GM23248 (cell line): ENCODE results near the gene ELOVL7. TPM values are rescaled to one million over a fixed set of nuclear protein-coding genes. Genes with fewer than 3 reads are reported as not detected.
"Not testable (repeated sequence)": the region's sequence is repeated elsewhere in the genome, so short reads cannot be mapped to it uniquely, and the experiment has no call there.

Experiments used
- DNase-seq: peaks from one replicate; pipeline ENCODE4 v3.0.0-alpha.2; 2015
- H2AFZ ChIP-seq: fragments of 200-600 bp; sonication (generic); 2 replicates; pipeline ENCODE4 v1.6.1; 2016; ENCODE audit warnings: antibody characterized with exemption
- H3F3A ChIP-seq: fragments of 200-600 bp; sonication (generic); 2 replicates; pipeline ENCODE4 v1.6.1; 2016; ENCODE audit warnings: mild to moderate bottlenecking, antibody characterized with exemption, mixed run types; ENCODE audit not compliant: insufficient read depth
- H3K27ac ChIP-seq: fragments of 200-600 bp; sonication (generic); 2 replicates; pipeline ENCODE4 v1.5.1; 2016; ENCODE audit warnings: mild to moderate bottlenecking
- H3K27me3 ChIP-seq: fragments of 200-600 bp; sonication (generic); replicated peaks from 2 replicates; pipeline ENCODE4 v1.6.1; 2016; ENCODE audit warnings: mild to moderate bottlenecking; ENCODE audit not compliant: insufficient read depth
- H3K36me3 ChIP-seq: fragments of 200-600 bp; sonication (generic); 2 replicates; pipeline ENCODE4 v1.6.1; 2016; ENCODE audit warnings: low read depth, mild to moderate bottlenecking
- H3K4me1 ChIP-seq: fragments of 200-600 bp; sonication (generic); 2 replicates; pipeline ENCODE4 v1.6.1; 2016; ENCODE audit warnings: mild to moderate bottlenecking; ENCODE audit not compliant: insufficient read depth
- H3K4me2 ChIP-seq: fragments of 200-600 bp; sonication (generic); one replicate; pipeline ENCODE4 v1.6.1; 2016; ENCODE audit warnings: mild to moderate bottlenecking; ENCODE audit not compliant: unreplicated experiment
- H3K4me3 ChIP-seq: fragments of 200-600 bp; sonication (generic); 2 replicates; pipeline ENCODE4 v1.5.1; 2016; ENCODE audit warnings: mild to moderate bottlenecking
- H3K79me2 ChIP-seq: fragments of 200-600 bp; sonication (generic); 2 replicates; pipeline ENCODE4 v1.6.1; 2016; ENCODE audit warnings: mild to moderate bottlenecking; ENCODE audit not compliant: insufficient read depth
- H3K9ac ChIP-seq: fragments of 200-600 bp; sonication (generic); 2 replicates; pipeline ENCODE4 v1.6.1; 2016; ENCODE audit warnings: mild to moderate bottlenecking
- H3K9me2 ChIP-seq: fragments of 200-600 bp; sonication (generic); 2 replicates; pipeline ENCODE4 v1.6.1; 2016; ENCODE audit warnings: mixed run types, mild to moderate bottlenecking, moderate library complexity; ENCODE audit not compliant: insufficient read depth
- H3K9me3 ChIP-seq: fragments of 200-600 bp; sonication (generic); one replicate; pipeline ENCODE4 v1.6.1; 2017; ENCODE audit warnings: low read depth
- H4K20me1 ChIP-seq: fragments of 200-600 bp; sonication (generic); 2 replicates; pipeline ENCODE4 v1.6.0; 2016; ENCODE audit not compliant: insufficient read depth
- EZH2 ChIP-seq: fragments of 200-600 bp; sonication (generic); IDR thresholded peaks from 2 replicates; pipeline ENCODE4 v1.6.1; 2018; ENCODE audit warnings: antibody characterized with exemption, mild to moderate bottlenecking; ENCODE audit not compliant: insufficient read depth, poor library complexity, severe bottlenecking
- EZH2phosphoT487 ChIP-seq: fragments of 200-600 bp; sonication (generic); IDR thresholded peaks from 2 replicates; pipeline ENCODE4 v1.6.1; 2018; ENCODE audit warnings: antibody characterized with exemption, moderate library complexity, mild to moderate bottlenecking, low read depth; ENCODE audit not compliant: insufficient read depth
- WGBS, 2 experiments: methylation state at CpG; one replicate each; pipeline ENCODE4 v1.1.6; 2015 to 2017; ENCODE audit warnings: low lambda C conversion rate in 2 of 2, low coverage in 1 of 2; ENCODE audit errors: missing lambda C conversion rate in 2 of 2; 5-methylcytosine and 5-hydroxymethylcytosine counted together
- in situ Hi-C: fragments of 300-500 bp; cut with MboI; formaldehyde crosslinking; loops from 2 replicates; pipeline ENCODE4 v1.15.0; 2020
- polyA plus RNA-seq: library from polyadenylated mRNA; unstranded; fragments of >200 nt; fragmentation: Nextera tagmentation; extraction: Ambion mirVana; gene quantifications from 2 replicates; pipeline ENCODE4 v1.2.1, GENCODE V29; 2016
- total RNA-seq: library from RNA; depleted of rRNA; stranded (reverse); fragments of >200 nt; shearing (Covaris generic); gene quantifications from 2 replicates; pipeline ENCODE4 v1.2.3, GENCODE V29; 2014

ELOVL7 gene
- total and polyA plus RNA-seq, 2 experiments from 2014 or later: not detected

DNA sequence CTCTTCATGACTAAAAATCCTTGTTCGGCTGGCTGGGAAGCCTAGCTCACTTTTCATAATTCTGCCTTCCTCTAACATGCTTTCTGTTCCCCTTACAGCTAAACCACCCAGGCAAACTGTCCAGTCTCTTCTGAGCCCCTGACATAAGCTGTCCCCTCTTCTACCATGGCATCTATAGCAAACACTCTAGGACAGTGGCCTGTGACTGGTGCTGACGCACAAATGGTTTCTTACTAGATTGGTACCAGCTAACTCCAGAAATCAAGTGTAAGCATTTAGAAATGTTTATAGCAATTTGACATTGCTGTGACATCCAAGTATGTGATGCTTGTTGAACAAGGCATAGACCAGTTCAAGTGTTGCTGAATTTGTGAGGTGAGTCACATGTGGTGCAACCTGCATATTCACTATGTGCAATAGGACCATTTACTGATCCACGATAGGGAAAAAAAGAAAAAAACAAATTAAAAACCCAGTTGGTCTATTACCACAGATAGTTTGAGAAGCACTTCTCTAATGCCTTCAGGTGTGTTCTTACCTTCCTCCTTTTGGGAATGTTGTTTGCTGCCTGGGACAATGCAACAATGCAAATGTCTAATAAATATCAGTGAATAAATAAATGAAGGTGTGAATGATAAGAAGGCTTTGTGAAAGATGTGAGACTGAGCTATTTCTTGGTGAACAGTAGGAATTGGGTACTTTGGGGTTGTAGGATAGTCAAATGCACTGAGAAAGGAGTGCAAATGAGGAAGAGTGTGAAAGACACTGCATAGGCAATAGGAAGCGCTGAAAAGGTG, 22.4 kb downstream of the ELOVL7 start:
- Histone ChIP-seq H3K79me2 (no peaks in the 10 kb centered on the region), H3K36me3 (no peaks in the 10 kb centered on the region), H3K4me1 (no peaks in the 10 kb centered on the region), H3K9ac (no peak overlapping the region), H3K27me3 (peaks cover 5% of the 10 kb centered on the region), H3K27ac (no peak overlapping the region), H3K9me3 (no peaks in the 10 kb centered on the region), H3K9me2 (no peaks in the 10 kb centered on the region), H3K4me3 (no peak overlapping the region), H3F3A (no peaks in the 10 kb centered on the region), H4K20me1 (no peaks in the 10 kb centered on the region), H2AFZ (no peak overlapping the region), H3K4me2 (no peak overlapping the region)
- TF ChIP-seq EZH2phosphoT487: no peak
- TF ChIP-seq EZH2: no peak
- in situ Hi-C loops: no loop called here
- no peak for DNase-seq
- 52 to 55% methylated on average over 4 of the region's 4 CpGs for WGBS, 2 experiments

DNA sequence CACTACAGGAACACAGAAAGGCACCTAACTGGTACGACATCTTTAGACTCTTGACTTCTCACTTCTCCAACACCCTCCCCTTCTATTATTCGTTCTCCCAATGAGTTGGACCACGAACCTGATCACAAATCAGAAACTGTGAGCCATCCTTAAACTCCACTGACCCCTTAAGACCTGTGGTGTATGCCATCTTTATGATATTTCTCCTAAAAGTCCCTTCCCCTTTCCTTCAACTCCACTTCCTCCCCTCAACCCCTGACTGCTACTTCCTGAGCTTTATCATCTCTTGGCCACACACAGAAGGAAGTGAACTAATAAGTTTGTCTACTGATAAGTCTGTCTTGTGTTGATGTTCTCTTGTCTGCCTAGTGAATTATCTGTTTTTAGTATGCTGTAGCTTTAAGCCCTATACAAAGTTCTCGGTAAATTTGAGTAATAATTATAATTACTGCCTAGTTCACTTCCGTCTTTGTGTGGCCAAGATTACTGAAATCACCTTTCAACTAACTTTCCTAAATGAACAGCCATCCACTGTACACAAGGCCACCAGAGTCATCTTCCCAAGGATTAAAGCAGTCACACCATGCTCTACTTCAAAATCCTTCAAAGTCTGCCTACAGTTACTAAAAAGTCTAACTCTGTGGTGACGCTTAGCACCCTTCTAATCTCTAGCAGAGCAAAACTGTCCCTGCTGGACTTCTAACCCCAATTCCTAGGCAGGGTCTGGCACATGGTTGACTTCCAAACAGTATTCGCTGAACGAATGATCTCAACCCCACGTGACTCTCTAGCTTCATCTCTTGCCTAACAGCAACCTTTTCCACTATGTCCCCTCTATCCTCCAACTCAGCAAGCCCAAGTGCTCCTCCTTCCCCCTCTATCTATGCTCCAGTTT, 23.2 kb downstream of the ELOVL7 start:
- Histone ChIP-seq H3K4me2 (no peak overlapping the region), H4K20me1 (no peaks in the 10 kb centered on the region), H3K36me3 (no peaks in the 10 kb centered on the region), H3K27ac (no peak overlapping the region), H3K9me3 (no peaks in the 10 kb centered on the region), H3K9me2 (no peaks in the 10 kb centered on the region), H3K4me3 (no peak overlapping the region), H3K79me2 (no peaks in the 10 kb centered on the region), H3K9ac (no peak overlapping the region), H3F3A (no peaks in the 10 kb centered on the region), H2AFZ (no peak overlapping the region), H3K27me3 (peaks cover 5% of the 10 kb centered on the region), H3K4me1 (no peaks in the 10 kb centered on the region)
- 47% methylated on average over 9 of the region's 9 CpGs for WGBS, 2 experiments
- TF ChIP-seq EZH2: no peak
- no peak for TF ChIP-seq EZH2phosphoT487
- in situ Hi-C loops: no loop called here
- no peak for DNase-seq

- H3K9me2 ChIP-seq, H3K27me3 ChIP-seq, H3K27ac ChIP-seq, DNase-seq, H4K20me1 ChIP-seq, H3K9me3 ChIP-seq, H3K79me2 ChIP-seq, H3K4me2 ChIP-seq, H2AFZ ChIP-seq, in situ Hi-C loops, H3K9ac ChIP-seq, H3K36me3 ChIP-seq, H3K4me3 ChIP-seq, H3K4me1 ChIP-seq, H3F3A ChIP-seq: not testable (repeated sequence)
- 59 to 63% methylated on average over 5 of the region's 5 CpGs for WGBS, 2 experiments
These were observed 27.9 kb downstream of the ELOVL7 start for GRCh38 chr5:60816138-60816537.

DNA sequence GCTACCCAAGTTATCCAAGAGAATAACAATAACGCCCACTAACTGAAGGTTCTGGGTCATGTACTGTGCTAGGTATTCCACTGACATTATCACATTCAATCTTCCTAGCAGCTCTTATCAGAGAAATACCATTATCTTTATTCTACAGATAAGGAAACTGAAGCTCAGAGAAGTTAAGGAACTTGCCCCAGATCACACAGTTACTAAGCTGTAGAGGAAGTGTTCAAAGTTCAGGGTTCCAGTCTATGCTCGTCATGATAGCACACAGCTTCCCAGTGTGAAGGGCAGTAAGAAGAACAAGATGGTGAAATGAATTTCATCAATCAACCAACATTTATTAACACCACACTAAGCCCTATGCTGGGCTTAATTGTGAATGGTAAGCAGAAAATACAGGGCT, 29.6 kb downstream of the ELOVL7 start:
- in situ Hi-C loops: no loop called here
- Histone ChIP-seq H4K20me1 (no peaks in the 10 kb centered on the region), H3K9me3 (no peaks in the 10 kb centered on the region), H3K4me2 (no peak overlapping the region), H3K27ac (no peak overlapping the region), H3K79me2 (no peaks in the 10 kb centered on the region), H3K9ac (no peak overlapping the region), H2AFZ (no peak overlapping the region), H3K36me3 (no peaks in the 10 kb centered on the region), H3K4me3 (no peak overlapping the region), H3K27me3 (peaks cover 5% of the 10 kb centered on the region; the same call in 1 of the 2 replicates), H3K9me2 (no peaks in the 10 kb centered on the region), H3F3A (no peaks in the 10 kb centered on the region), H3K4me1 (no peaks in the 10 kb centered on the region)
- WGBS, 2 experiments: 17 to 37% methylated on average over 2 of the region's 2 CpGs
- no peak for DNase-seq
- TF ChIP-seq EZH2 (no peak), EZH2phosphoT487 (no peak)
